Natural killer cell (primary cell): Measurements from ENCODE around the gene FCN2. TPM values are rescaled to one million over a fixed set of nuclear protein-coding genes. Genes with fewer than 3 reads are reported as not detected.

Source experiments
- ATAC-seq, 3 donors: fragments of 150-1000 bp in 2 of 3; fragments of 200-7000 bp in 1 of 3; cut with Tn5 transposase; 1 replicate in 1 of 3; 2 replicates in 2 of 3; pipeline ENCODE4 v1.10.0; 2021; ENCODE audit warnings: mild to moderate bottlenecking in 2 of 3, moderate library complexity in 2 of 3
- DNase-seq, 2 donors: peaks; one replicate each; pipeline versions ENCODE4 v3.0.0 to v3.0.0-alpha.2; 2013 to 2021; ENCODE audit warnings: mixed read lengths in 1 of 2
- H3K27ac ChIP-seq: one replicate; pipeline ENCODE4 v1.5.1; 2013; ENCODE audit warnings: mild to moderate bottlenecking, low read length
- H3K27me3 ChIP-seq: one replicate; pipeline ENCODE4 v1.6.1; 2013; ENCODE audit warnings: low read length; ENCODE audit not compliant: control insufficient read depth, insufficient read depth
- H3K36me3 ChIP-seq: one replicate; pipeline ENCODE4 v1.6.1; 2013; ENCODE audit warnings: low read length; ENCODE audit not compliant: control insufficient read depth, insufficient read depth
- H3K4me1 ChIP-seq: one replicate; pipeline ENCODE4 v1.6.1; 2013; ENCODE audit warnings: low read length; ENCODE audit not compliant: control insufficient read depth, insufficient read depth
- H3K4me3 ChIP-seq: one replicate; pipeline ENCODE4 v1.5.1; 2013; ENCODE audit warnings: low read length
- H3K9me3 ChIP-seq: one replicate; pipeline ENCODE4 v1.6.1; 2013; ENCODE audit warnings: low read length; ENCODE audit not compliant: control insufficient read depth, insufficient read depth
- H3K27ac Mint-ChIP-seq, 2 donors: one replicate each; pipeline ENCODE4 v1.8.0; 2022; ENCODE audit warnings: mild to moderate bottlenecking in 2 of 2, mixed read lengths in 2 of 2, moderate library complexity in 1 of 2
- H3K27me3 Mint-ChIP-seq, 2 donors: one replicate each; pipeline ENCODE4 v1.8.0; 2022; ENCODE audit warnings: low read depth in 2 of 2, mixed read lengths in 2 of 2
- H3K36me3 Mint-ChIP-seq: one replicate; pipeline ENCODE4 v1.8.0; 2022; ENCODE audit warnings: mixed read lengths
- H3K4me1 Mint-ChIP-seq, 2 donors: one replicate each; pipeline ENCODE4 v1.8.0; 2022; ENCODE audit warnings: mixed read lengths in 2 of 2
- H3K4me3 Mint-ChIP-seq: one replicate; pipeline ENCODE4 v1.8.0; 2022; ENCODE audit warnings: mild to moderate bottlenecking, moderate library complexity, mixed read lengths
- H3K9me3 Mint-ChIP-seq, 2 donors: one replicate each; pipeline ENCODE4 v1.8.0; 2022; ENCODE audit warnings: mixed read lengths in 2 of 2
- WGBS: methylation state at CpG from one replicate; pipeline ENCODE4 v1.1.7; 2013; ENCODE audit warnings: missing lambda C conversion rate; ENCODE audit not compliant: insufficient coverage; 5-methylcytosine and 5-hydroxymethylcytosine counted together
- intact Hi-C: fragments of 100-400 bp; cut with micrococcal nuclease; formaldehyde crosslinking; loops from one replicate; pipeline ENCODE4 v1.14.2; 2022
- total RNA-seq, 4 donors: library from RNA; stranded (reverse); fragments of 120-200 nt in 1 of 4; gene quantifications; one replicate each; pipeline versions ENCODE4 v1.2.3 to v1.2.4, GENCODE V29; 2013 to 2022
- TF ChIP-seq, protein P1 (sequence below): fragments of 200-600 bp; IDR thresholded peaks from one replicate; pipeline ENCODE4 v1.8.0; 2022; ENCODE audit warnings: antibody characterized with exemption

The FCN2 gene
- total RNA-seq, 3 donors from 2014 or later (not counting 1 experiment from before 2014, with no cell fraction given): not detected

DNA sequence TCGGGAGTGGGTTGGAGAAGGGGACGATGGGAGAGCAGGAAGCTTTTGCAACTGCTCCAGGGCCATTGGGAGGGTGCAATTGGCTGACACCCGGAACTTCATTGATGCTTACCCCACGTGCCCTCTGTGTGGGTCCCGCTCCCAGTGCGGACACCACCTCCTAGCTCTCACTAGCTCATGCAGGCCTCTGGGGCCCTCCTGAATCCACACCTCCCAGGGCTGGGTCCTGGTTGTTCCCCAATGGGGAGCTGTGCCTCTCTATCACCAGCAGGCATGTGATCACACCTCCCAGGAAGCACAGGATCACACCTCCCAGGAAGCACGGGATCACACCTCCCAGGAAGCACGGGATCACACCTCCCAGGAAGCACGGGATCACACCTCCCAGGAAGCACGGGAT lies 32.1 kb upstream of the FCN2 start:
- no peaks in the 10 kb centered on the region for H3K9me3 Mint-ChIP-seq
- Histone ChIP-seq H3K27me3 (no peaks in the 10 kb centered on the region), H3K4me1 (no peaks in the 10 kb centered on the region), H3K27ac (no peak overlapping the region), H3K4me3 (no peak overlapping the region), H3K9me3 (no peaks in the 10 kb centered on the region), H3K36me3 (no peaks in the 10 kb centered on the region)
- WGBS: 79% methylated on average over 6 of the region's 10 CpGs
- intact Hi-C loops: no loop called here
- no peaks in the 10 kb centered on the region for H3K4me1 Mint-ChIP-seq
- H3K36me3 Mint-ChIP-seq: no peaks in the 10 kb centered on the region
- ATAC-seq: no peak
- DNase-seq: no peak
- no peaks in the 10 kb centered on the region for H3K27me3 Mint-ChIP-seq
- TF ChIP-seq, protein P1, sequence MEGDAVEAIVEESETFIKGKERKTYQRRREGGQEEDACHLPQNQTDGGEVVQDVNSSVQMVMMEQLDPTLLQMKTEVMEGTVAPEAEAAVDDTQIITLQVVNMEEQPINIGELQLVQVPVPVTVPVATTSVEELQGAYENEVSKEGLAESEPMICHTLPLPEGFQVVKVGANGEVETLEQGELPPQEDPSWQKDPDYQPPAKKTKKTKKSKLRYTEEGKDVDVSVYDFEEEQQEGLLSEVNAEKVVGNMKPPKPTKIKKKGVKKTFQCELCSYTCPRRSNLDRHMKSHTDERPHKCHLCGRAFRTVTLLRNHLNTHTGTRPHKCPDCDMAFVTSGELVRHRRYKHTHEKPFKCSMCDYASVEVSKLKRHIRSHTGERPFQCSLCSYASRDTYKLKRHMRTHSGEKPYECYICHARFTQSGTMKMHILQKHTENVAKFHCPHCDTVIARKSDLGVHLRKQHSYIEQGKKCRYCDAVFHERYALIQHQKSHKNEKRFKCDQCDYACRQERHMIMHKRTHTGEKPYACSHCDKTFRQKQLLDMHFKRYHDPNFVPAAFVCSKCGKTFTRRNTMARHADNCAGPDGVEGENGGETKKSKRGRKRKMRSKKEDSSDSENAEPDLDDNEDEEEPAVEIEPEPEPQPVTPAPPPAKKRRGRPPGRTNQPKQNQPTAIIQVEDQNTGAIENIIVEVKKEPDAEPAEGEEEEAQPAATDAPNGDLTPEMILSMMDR: no peak
- H3K27ac Mint-ChIP-seq: no peak overlapping the region
- H3K4me3 Mint-ChIP-seq: no peak overlapping the region

DNA sequence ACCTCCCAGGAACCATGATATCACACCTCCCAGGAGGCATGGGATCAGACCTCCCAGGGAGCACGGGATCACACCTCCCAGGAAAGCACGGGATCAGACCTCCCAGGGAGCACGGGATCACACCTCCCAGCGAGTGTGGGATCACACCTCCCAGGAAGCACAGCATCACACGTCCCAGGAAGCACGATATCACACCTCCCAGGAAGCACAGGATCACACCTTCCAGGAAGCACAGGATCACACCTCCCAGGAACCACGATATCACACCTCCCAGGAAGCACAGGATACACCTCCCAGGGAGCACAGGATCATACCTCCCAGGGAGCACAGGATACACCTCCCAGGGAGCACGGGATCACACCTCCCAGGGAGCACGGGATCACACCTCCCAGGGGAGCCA lies 30.0 kb upstream of the FCN2 start:
- whole genome bisulfite sequencing: 94% methylated on average over 9 of the region's 9 CpGs
- no peaks in the 10 kb centered on the region for H3K36me3 ChIP-seq
- Mint-ChIP-seq H3K27ac (no peak overlapping the region), H3K9me3 (no peaks in the 10 kb centered on the region), H3K4me3 (no peak overlapping the region), H3K27me3 (no peaks in the 10 kb centered on the region), H3K4me1 (no peaks in the 10 kb centered on the region), H3K36me3 (no peaks in the 10 kb centered on the region)
- no peak overlapping the region for H3K27ac ChIP-seq
- H3K4me1 ChIP-seq: no peaks in the 10 kb centered on the region
- ATAC-seq (no peak), DNase-seq (no peak)
- no peak overlapping the region for H3K4me3 ChIP-seq
- H3K9me3 ChIP-seq: no peaks in the 10 kb centered on the region
- TF ChIP-seq, protein P1: no peak
- no peaks in the 10 kb centered on the region for H3K27me3 ChIP-seq
- intact Hi-C loops: no loop called here

DNA sequence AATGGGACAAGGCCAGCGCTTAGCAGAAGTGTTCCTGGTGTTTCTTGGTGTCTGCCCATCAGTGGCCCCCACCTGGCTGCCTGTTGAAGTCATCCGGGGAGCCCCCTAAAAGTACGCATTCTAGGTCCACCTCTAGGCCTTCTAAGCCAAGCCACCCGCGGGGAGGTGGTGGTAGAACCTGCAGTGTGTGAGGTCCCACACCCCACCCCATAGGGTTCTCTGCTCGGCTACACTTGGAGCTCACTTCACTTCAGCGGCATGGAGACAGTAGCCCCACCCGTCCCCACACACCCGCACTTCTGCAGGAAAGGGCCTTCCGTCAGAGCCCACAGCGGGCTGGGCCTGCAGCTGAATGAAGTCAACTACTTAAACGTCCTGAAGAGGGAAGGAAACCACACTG lies 29.6 kb upstream of the FCN2 start:
- no peaks in the 10 kb centered on the region for H3K27me3 ChIP-seq

More for the DNA sequence above, 29.6 kb upstream of the FCN2 start:
- intact Hi-C loops: no loop called here
- WGBS: 37% methylated on average over 12 of the region's 12 CpGs
- Histone ChIP-seq H3K27ac (no peak overlapping the region), H3K4me1 (no peaks in the 10 kb centered on the region), H3K4me3 (no peak overlapping the region), H3K36me3 (no peaks in the 10 kb centered on the region), H3K9me3 (no peaks in the 10 kb centered on the region)
- DNase-seq: no peak
- TF ChIP-seq, protein P1: no peak
- no peak overlapping the region for H3K4me3 Mint-ChIP-seq
- no peaks in the 10 kb centered on the region for H3K4me1 Mint-ChIP-seq
- H3K36me3 Mint-ChIP-seq: no peaks in the 10 kb centered on the region
- no peaks in the 10 kb centered on the region for H3K9me3 Mint-ChIP-seq
- peak; percentile 38 to 51 (median 38) for ATAC-seq
- no peaks in the 10 kb centered on the region for H3K27me3 Mint-ChIP-seq
- H3K27ac Mint-ChIP-seq: no peak overlapping the region
